ENCODE measurements around the gene FKBP10.
"Not testable (repeated sequence)": the region's sequence is repeated elsewhere in the genome, so short reads cannot be mapped to it uniquely, and the experiment has no call there.

Gene FKBP10

DNA sequence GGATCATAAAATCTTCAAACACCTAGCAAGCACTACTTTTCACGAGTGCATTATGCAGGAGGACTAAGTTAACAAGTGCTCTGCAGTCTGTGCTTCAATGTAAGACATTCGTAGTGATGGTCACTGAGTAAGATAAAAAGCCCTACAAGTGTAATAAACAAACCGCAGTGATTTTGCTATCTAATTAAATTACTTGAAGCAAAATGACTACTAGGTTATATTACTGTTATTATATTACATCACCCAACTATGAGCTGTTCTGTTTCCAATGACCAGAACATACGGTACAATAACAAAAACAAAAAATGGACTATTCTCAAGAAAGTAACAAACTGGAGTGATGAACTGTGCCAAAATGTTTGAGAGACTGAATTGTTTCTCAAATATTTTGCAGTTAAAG lies 36.0 kb downstream of the FKBP10 start:
- no peak for DNase-seq

DNA sequence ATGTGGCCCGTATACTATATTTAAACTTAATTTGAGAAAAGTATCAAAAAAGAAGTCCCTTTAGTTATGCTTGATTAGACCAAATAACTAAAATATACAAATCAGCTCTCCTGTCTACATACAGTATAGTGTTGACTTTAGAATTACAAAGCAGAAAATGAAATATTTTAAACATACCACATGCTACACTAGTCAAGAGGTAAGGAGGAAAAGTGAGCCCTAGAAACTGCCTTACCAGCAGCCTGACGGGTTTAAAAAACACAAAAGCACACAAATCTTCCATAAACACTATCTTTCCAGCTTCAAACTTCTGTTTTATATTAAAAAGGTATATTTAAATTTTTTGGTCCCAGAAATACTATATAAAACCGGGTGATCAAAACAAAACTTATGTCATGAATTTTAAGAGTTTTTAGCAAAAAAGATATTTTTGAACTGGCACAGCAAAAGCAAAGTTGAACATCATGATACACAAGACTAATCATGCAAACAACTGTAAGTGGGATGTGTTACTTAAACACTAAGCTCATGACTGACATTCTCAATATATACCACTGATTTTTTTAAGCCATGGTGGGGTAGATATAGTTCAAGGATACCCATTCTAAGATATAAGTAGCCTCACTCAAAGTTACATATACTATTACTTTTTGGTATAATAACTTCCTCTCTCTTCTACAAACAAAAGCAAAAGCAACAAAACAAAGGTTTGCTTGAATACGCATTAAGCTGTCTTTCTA lies 36.6 kb downstream of the FKBP10 start:
- no peak for DNase-seq

DNA sequence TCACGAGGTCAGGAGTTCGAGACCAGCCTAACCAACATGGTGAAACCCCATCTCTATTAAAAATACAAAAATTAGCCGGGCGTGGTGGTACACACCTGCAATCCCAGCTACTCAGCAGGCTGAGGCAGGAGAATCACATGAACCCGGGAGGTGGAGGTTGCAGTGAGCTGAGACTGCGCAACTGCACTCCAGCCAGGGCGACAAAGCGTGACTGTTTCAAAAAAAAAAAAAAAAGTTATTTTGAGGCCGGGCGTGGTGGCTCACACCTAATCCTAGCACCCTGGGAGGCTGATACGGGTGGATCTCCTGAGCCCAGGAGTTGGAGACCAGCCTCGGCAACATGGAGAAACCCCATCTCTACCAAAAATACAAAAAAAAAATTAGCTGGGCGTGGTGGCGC lies 38.6 kb downstream of the FKBP10 start:
- not testable (repeated sequence) for DNase-seq

DNA sequence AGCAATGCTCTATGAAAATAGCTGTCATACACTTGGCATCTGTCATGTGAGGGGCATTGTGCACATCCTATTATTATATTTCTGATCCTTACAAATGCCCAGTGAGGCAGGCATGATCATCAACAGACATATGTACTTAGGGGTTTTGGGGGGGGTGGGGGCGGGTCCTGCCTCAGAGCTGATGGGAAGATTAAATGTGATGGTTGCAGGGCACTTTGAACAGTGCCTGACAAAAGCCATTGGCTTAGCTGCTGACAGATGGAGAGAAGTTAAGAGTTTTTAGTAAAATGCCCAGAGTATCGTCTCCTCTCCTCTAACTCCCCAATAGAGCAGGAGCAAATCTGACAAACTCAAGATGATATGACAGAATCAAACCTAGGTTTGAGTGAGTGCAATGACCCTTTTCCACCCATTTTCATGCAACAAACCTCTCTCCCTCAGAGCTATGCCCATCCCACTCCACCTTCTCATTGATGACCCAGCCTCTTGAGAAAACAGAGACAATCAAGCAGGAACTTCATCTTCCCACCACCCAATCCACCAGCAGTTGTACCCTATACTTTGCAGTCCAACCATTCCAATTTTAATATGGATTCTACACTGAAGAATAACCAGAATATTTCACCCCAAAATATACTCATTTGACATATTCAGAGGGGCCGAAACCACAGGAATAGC lies 47.6 kb downstream of the FKBP10 start:
- DNase-seq, result no peak

DNA sequence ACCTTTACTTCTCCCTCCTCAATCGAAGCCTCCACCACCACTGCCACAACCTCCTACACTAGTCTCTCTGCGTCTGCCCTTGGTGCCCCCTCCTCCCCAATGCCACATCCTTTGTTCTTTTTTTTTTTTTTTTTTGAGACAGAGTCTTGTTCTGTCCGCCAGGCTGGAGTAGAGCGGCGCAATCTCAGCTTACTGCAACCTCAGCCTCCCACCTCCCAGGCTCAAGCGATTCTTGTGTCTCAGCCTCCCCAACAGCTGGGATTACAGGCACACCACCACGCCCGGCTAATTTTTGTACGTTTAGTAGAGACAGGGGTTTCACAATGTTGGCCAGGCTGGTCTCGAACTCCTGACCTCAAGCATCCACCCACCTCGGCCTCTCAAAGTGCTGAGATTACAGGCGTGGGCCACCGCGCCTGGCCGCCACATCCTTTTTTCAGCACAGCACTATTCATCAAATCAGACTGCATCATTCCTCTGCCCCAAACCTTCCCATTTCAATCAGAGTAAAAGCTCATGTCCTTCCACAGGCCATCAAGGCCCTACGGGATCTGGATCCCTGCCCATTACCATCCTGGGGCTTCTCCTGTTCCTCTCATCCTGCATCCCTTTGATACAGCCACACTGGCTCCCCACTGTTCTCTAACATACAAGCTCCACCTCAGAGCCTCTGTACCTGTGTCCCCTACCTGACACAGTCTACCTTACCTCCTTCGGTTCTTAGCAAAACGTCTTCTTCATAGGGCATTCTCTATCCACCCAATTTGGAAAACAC lies 50.5 kb downstream of the FKBP10 start:
- no peak for DNase-seq

DNA sequence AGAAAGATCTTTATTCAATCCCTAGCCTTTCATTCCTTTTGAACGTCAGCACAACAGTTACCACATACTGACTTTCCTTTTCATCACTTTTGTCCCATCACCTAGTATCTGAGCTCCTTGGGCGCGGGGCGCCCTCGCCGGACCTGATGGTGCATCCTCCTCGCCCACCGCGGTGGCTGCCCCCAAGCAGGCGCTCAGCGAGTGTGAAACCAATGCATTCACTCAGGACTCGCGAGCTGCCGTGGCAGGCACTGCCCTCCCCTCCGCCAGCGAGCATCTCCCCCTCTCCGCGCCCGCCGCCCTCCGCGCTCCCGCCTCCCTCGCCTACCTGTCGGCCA lies 51.7 kb downstream of the FKBP10 start:
- peak; percentile 13 for DNase-seq

DNA sequence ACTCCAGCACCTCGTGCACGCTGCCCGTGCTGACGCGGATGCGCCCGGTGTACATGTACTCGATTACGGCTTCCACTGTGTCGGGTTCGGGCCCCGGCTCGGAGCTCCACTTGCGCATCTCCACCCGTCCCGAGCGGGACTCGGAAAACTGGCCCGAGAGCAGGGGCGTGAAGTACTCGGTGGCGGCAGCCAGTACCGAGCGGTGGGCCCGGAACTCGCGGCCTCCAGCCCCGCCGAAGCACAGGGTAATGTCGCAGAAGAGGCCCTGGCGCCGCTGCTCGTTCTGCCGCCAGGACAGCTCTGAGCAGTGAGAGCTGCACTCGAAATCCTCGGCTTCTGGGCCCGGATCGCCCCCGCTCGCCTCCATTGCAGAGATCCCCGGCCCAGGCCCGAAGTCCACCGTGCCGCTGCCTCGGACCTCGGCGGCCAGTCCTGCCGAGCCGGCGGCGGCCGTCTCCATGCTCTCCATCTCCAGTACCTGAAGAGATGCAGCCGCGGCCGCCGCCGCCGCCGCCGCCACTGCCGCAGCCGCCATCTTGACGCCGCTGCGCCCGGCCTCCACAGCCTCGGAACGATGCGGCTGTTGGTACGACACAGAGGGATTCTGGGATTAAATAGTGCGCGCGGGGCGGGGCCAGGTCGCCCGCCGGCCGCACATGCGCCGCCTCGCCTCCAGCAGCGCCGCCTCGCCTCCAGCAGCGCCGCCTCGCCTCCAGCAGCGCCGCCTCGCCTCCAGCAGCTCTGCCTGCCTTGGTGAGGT lies 52.2 kb downstream of the FKBP10 start, which contains the start of gene KLHL11:
KLHL11 (minus strand) TSS at position 588 of the 760 bp plus-strand sequence; CDS start at position 535, 53 bp downstream.
- peak; percentile 75 for DNase-seq

DNA sequence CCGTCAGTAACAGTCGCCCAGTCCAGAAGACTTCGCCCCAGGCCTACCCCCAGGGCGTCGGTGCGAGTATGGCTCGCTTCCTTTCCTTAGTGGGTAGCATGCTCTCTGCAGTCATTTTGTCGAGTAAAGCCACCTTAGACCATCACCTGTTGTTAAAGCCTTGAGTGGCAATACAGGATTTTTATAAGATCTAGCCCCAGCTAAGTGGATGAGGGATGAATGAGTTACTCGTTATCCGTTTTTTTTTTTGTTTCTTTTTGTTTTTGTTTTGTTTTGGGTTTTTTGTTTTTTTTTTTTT lies 52.7 kb downstream of the FKBP10 start:
- no peak for DNase-seq

DNA sequence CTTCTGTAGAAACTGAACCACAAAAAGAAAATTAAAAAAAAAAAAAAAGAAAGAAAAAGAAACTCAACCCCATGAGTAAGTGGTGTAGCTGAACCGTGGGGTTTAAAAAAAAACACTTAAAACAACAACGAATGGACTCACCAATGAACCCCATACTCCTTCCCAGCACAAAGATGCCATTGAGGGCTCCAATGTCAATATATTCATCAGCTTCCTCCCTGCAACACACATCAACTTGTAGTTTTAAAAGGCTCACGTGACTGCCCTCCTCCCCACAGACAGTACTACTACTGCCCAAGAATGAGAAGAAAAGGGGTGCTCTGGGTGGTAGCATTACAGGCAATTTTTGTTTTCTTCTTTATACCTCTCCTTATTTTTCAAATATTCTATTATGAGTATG lies 55.8 kb downstream of the FKBP10 start:
- no peak for DNase-seq

DNA sequence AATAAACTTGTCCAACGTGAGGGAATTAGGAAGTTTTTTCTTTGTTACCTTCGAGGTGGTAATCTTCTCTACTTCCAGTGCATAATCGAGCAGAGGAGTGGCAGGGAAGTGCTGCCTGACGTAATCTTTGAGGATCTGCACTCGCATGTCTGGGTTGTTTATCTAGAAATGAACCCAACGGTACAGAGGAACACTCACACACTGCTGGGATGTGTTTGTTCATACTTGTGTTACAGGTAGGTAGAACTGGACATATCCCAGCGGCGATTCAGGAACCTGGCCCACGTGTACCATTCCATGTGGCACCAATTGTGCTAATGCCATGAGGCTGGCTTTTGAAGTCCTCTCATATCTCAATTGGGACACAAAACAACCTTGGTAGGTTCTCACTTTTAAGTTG lies 56.6 kb downstream of the FKBP10 start:
- DNase-seq, result no peak

DNA sequence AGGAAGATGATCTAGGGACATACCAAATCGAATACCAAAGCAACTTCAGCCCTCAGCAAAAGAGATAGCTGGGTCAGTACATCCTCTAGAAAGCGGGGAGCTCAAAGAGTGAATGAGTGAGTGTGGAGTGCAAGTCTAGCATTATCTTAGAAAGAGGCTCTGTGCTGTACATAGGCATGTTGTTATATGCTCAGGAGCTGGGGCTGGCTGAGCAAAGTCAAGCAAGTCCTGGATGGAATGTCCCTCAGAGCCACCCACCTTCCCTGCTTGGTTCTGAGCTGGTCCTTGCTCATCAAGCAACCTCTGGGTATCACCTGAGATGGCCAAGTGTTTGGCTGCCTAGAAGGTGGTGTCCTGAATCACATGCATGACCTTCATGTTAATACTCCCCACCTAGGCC lies 57.3 kb downstream of the FKBP10 start:
- DNase-seq, result no peak

DNA sequence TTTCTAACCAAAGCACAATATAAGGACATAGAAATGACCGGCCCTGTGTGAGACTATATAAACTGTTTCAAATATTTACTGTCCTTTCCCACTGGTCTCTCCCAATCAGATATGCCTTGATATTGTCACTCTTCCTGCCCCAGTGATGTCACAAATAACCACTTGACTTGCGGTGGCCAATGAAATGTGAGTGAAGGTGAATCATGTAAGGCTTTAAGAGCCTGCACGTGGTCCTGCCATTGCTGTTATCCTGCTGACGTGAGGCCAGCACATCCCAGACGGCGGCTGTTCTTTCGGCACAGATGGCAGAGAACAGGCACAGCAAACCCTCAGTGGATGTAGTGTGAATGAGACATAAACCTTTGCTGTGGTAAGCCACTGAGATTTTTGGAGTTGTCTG lies 57.8 kb downstream of the FKBP10 start:
- peak; percentile 12 for DNase-seq

DNA sequence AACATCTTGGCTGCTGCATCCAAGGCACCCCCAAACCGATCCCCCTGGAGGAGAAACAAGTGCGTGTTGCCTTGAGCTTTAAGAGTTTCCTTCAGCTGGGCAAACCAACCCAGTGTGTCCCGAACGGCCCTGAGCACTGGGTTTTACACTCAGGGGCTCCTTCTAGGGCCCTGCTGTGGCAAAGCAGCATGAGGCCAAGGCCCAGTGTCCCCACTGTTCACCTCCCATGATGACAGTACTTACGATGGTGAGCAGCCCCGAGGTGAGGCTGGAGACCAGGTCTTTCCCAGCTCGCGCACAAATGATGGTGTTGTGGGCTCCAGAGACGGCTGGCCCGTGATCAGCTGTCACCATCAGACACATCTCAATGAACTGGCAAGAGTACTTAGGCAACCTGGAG lies 59.0 kb downstream of the FKBP10 start:
- no peak for DNase-seq
